Loucy (cell line): ENCODE data around the gene CDH4.

Experiments used
- CTCF ChIP-seq: fragments of 200-600 bp; sonication (generic); conservative IDR thresholded peaks from 2 replicates; pipeline ENCODE4 v1.5.1; 2014; ENCODE audit warnings: mild to moderate bottlenecking, antibody characterized with exemption, low read length
- EZH2phosphoT487 ChIP-seq: fragments of 200-600 bp; IDR thresholded peaks from 2 replicates; pipeline ENCODE4 v1.6.1; 2018; ENCODE audit warnings: antibody characterized with exemption, mild to moderate bottlenecking, moderate library complexity, borderline replicate concordance

DNA sequence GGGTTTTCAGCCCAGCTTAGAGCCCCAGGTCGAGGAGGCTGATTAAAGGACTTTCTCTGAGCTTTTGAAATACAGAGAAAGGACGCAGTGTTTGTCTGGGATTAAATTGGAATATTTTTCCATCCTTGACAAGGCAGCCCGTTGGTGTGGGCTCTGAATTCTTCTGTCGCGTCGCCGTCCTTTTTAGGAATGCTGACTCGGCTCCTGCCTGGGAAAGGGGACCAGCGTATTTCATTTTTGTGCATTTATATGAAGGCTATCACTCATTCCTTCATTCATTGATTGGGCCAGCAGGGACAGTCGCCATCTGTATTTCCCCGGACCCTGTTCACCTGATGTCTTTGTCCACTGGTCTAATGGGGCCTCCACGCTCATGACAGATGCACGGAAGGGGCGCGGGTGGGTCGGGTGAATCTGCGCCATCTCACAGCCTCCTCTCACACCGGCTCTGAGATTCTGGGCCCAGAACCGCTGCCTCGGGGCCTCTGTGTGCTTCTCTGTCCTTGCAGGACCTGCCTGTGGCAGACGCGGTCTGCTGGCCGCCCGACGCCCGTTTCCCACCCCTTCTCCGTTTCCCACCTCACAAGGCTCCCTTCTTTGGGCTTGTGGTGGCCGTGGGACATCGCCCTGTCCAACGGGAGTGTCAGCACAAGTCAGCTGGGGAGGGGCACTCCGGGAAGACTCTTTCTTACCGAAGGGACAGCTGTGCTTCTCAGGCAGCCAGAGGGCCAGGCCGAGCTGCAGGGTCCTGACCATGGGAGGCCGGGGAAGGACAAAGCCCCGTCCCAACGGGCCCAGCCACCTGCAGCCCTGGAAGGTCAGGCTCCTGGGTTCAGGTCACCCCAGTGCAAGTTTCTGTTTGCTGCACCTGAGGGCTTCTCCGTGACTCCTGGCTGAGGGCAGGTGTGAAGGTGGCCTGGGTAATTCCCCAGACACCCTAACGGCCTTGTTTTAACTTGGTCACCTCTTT is 656.3 kb downstream of the CDH4 start:
- TF ChIP-seq CTCF (no peak), EZH2phosphoT487 (no peak)
